Measurements from ENCODE around the gene AK3. TPM values are rescaled to one million over a fixed set of nuclear protein-coding genes. Genes with fewer than 3 reads are reported as not detected.
"Not testable (repeated sequence)": the region's sequence is repeated elsewhere in the genome, so short reads cannot be mapped to it uniquely, and the experiment has no call there.

Gene AK3
- total RNA-seq, 1 donor from 2014 or later, result 47.5 TPM

DNA sequence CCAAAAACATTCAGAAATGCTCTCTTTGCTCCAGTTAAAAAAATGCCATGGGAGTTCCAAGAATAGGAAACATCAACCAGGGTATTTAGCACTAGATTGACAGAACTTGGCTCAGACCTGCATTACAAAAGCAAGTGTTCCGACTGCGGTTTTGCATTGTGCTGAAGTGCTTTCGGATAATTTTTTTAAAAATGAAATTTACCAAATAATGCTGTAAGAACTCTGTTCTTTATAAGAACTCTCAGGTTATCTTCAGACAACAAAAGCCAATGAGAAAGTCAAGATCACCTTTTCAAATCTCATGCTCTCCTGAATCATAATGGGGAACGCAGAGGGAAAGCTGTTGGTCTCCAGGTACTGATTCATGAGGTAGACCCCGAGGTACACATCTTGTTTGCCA is 79.4 kb downstream of the AK3 start:
- H3K4me3 Mint-ChIP-seq (ENCODE audit: unreplicated experiment), result peak overlapping the region; percentile 90
- H3K27me3 Mint-ChIP-seq (ENCODE audit: unreplicated experiment), result no peaks in the 10 kb centered on the region
- H3K9me3 Mint-ChIP-seq (ENCODE audit: unreplicated experiment), result no peaks in the 10 kb centered on the region
- H3K27ac Mint-ChIP-seq (ENCODE audit: unreplicated experiment), result peak overlapping the region; percentile 88
- no peak for DNase-seq (ENCODE audit: extremely low spot score, unreplicated experiment)
- TF ChIP-seq, protein P1, sequence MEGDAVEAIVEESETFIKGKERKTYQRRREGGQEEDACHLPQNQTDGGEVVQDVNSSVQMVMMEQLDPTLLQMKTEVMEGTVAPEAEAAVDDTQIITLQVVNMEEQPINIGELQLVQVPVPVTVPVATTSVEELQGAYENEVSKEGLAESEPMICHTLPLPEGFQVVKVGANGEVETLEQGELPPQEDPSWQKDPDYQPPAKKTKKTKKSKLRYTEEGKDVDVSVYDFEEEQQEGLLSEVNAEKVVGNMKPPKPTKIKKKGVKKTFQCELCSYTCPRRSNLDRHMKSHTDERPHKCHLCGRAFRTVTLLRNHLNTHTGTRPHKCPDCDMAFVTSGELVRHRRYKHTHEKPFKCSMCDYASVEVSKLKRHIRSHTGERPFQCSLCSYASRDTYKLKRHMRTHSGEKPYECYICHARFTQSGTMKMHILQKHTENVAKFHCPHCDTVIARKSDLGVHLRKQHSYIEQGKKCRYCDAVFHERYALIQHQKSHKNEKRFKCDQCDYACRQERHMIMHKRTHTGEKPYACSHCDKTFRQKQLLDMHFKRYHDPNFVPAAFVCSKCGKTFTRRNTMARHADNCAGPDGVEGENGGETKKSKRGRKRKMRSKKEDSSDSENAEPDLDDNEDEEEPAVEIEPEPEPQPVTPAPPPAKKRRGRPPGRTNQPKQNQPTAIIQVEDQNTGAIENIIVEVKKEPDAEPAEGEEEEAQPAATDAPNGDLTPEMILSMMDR (IDR thresholded peaks at IDR 0.05), result no peak
- peaks cover 49% of the 10 kb centered on the region for H3K4me1 Mint-ChIP-seq (ENCODE audit: unreplicated experiment)
- no peaks in the 10 kb centered on the region for H3K36me3 Mint-ChIP-seq (ENCODE audit: unreplicated experiment)

DNA sequence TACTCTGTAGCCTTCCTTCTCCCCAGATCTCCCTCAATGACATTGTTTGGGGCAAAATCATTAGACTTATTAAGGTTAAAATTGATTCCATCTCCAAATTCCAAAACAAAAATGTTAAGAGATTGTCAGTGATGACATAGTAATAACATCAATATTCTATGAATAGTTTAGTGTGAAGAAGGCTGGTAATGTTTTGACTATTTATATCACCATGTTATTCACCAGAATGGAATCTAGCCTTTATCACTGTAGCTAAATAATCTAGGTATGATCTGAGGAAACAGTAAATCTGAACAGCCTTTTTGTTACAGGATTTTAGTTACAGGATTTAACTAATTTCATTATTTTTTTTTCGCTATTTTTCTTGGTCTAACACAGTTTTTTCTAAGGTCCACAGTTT is 79.8 kb downstream of the AK3 start:
- Mint-ChIP-seq H3K27me3 (ENCODE audit: unreplicated experiment) (no peaks in the 10 kb centered on the region), H3K4me3 (ENCODE audit: unreplicated experiment) (peak overlapping the region; percentile 90), H3K4me1 (ENCODE audit: unreplicated experiment) (peaks cover 44% of the 10 kb centered on the region), H3K9me3 (ENCODE audit: unreplicated experiment) (no peaks in the 10 kb centered on the region), H3K27ac (ENCODE audit: unreplicated experiment) (peak overlapping the region; percentile 88), H3K36me3 (ENCODE audit: unreplicated experiment) (no peaks in the 10 kb centered on the region)
- no peak for DNase-seq (ENCODE audit: extremely low spot score, unreplicated experiment)
- TF ChIP-seq, protein P1 (IDR thresholded peaks at IDR 0.05), result no peak

DNA sequence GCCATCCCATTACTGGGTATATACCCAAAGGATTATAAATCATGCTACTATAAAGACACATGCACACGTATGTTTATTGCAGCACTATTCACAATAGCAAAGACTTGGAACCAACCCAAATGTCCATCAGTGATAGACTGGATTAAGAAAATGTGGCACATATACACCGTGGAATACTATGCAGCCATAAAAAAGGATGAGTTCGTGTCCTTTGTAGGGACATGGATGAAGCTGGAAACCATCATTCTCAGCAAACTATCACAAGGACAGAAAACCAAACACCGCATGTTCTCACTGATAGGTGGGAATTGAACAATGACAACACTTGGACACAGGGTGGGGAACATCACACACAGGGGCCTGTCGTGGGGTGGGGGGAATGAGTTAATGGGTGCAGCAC is 80.3 kb downstream of the AK3 start:
- H3K4me1 Mint-ChIP-seq (ENCODE audit: unreplicated experiment), result peaks cover 39% of the 10 kb centered on the region
- not testable (repeated sequence) for H3K36me3 Mint-ChIP-seq (ENCODE audit: unreplicated experiment); H3K9me3 Mint-ChIP-seq (ENCODE audit: unreplicated experiment); H3K27me3 Mint-ChIP-seq (ENCODE audit: unreplicated experiment); DNase-seq (ENCODE audit: extremely low spot score, unreplicated experiment); H3K27ac Mint-ChIP-seq (ENCODE audit: unreplicated experiment); H3K4me3 Mint-ChIP-seq (ENCODE audit: unreplicated experiment)

Other genes starting within 250 kb of the AK3 start
- gene PLPP6, start 78.9 kb downstream of the AK3 start, total RNA-seq, result 8.1 and 9.0 TPM in 2 replicates
- gene SPATA6L, start 74.7 kb downstream of the AK3 start, total RNA-seq, result 1.2 and 1.9 TPM in 2 replicates
- 14.9 and 19.9 TPM in 2 replicates for gene CDC37L1, start 61.6 kb downstream of the AK3 start, total RNA-seq
- gene RCL1, start 51.7 kb upstream of the AK3 start, total RNA-seq, result 13.0 and 13.4 TPM in 2 replicates
- 23.3 and 24.6 TPM in 2 replicates for gene JAK2, start 244.1 kb upstream of the AK3 start, total RNA-seq